ENCODE measurements around the gene CHD9. TPM values are rescaled to one million over a fixed set of nuclear protein-coding genes. Genes with fewer than 3 reads are reported as not detected.

Gene CHD9
- polyA plus RNA-seq, 1 donor from 2014 or later: 72.3 TPM

GRCh38 chr16:53356478-53357207 is 301.9 kb downstream of the CHD9 start:
- Mint-ChIP-seq H3K36me3 (no peaks in the 10 kb centered on the region), H3K4me1 (peaks cover 9 to 11% (median 11%) of the 10 kb centered on the region in 3 donors), H3K27me3 (peaks cover 18% of the 10 kb centered on the region), H3K27ac (no peak overlapping the region), H3K9me3 (peaks cover 0 to 4% (median 0%) of the 10 kb centered on the region in 3 donors), H3K4me3 (no peak overlapping the region)

DNA sequence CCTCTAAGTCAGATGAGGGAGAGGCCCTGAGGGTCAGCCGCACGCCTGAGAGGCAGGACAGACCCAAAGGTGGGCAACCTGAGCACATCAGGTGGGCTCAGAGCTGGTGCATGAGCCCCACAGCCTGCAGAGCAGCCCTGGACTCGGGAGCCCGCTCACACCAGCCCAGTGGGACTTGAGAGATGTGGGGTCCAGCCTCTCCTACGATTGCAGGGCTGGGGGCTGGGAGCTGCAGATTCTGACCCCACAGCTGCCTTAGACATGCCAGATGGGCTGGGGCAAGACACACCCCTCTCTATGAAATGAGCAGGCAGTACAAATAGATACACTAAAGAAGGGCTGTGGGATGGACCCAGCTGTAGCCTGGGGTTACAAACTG is 302.4 kb downstream of the CHD9 start:
- Mint-ChIP-seq H3K27me3 (peaks cover 18% of the 10 kb centered on the region), H3K4me3 (no peak overlapping the region), H3K9me3 (peaks cover 0 to 4% (median 0%) of the 10 kb centered on the region in 3 donors), H3K27ac (peak overlapping the region in 1 of 3 donors; percentile 46), H3K4me1 (peaks cover 9 to 11% (median 11%) of the 10 kb centered on the region in 3 donors), H3K36me3 (no peaks in the 10 kb centered on the region)

DNA sequence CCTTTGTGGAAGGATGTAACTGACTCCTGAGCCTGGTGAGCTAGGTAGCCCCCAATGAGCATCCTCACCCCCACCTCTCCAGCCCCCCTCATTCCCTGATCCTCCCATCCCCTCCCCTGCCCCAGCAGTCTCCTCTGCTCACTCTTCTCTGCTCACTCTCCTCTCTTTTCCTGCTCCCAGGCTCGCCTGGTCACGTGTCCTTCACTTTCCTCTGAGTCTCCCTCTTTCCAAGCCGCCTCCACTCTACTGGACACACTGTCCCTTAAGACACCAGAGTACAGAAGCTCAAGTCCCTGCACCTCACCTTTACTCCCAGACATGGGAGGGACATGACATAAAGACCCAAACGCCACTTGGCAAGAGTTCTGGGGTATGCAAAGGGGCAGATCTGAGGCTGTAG is 303.2 kb downstream of the CHD9 start:
- Mint-ChIP-seq H3K36me3 (no peaks in the 10 kb centered on the region), H3K4me1 (peaks cover 9 to 11% (median 11%) of the 10 kb centered on the region in 3 donors), H3K4me3 (peak overlapping the region in 1 of 4 donors; percentile 65), H3K27me3 (peaks cover 17% of the 10 kb centered on the region), H3K27ac (no peak overlapping the region), H3K9me3 (peaks cover 0 to 4% (median 0%) of the 10 kb centered on the region in 3 donors)

DNA sequence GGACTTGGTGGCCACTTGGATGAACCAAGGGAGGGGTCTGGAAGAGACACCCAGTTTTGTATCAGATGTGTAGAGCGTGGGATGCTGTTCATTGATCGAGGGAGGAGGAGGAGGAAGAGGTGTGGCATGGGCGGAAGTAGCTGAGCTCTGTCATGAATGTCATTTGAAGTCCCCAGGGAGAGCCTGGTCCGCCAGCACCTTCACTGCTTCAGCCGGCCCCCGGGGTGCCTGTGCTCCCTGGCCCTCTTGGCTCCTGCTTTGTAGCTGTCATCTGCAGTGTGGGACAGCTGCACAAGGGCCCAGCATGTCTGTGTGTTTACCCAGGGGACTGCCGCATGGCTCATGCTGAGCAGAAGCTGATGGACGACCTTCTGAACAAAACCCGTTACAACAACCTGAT is 304.1 kb downstream of the CHD9 start:
- Mint-ChIP-seq H3K4me3 (peak overlapping the region in 3 of 4 donors; percentile 58 to 78 (median 76)), H3K27me3 (peaks cover 16% of the 10 kb centered on the region), H3K4me1 (peaks cover 9 to 11% (median 11%) of the 10 kb centered on the region in 3 donors), H3K36me3 (no peaks in the 10 kb centered on the region), H3K9me3 (peaks cover 0 to 4% (median 0%) of the 10 kb centered on the region in 3 donors), H3K27ac (peak overlapping the region in 1 of 3 donors; percentile 62)

DNA sequence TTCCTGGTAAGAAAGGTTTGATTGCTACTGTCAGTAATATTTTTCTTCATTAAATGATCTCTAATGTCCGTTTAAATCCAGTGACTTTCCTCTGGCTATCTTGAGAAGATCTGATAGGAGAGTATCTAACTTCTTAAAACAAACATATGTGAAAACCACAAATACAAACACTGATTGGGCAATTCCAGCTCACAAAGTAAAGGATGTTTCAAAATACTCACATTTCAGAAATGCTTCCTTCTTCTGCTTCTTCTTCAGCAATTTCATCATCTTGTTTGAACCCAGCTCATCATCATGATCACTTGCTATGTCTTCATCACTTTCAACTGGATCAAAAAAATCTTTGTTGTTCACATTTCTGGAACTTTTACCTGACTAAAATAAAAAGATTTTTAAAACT is 315.1 kb downstream of the CHD9 start:
- peaks cover 0 to 3% (median 1%) of the 10 kb centered on the region in 3 donors for H3K4me1 Mint-ChIP-seq
- H3K36me3 Mint-ChIP-seq: no peaks in the 10 kb centered on the region
- H3K27me3 Mint-ChIP-seq: peaks cover 24% of the 10 kb centered on the region
- H3K4me3 Mint-ChIP-seq: no peak overlapping the region
- H3K9me3 Mint-ChIP-seq: peaks cover 0 to 2% (median 0%) of the 10 kb centered on the region in 3 donors
- H3K27ac Mint-ChIP-seq: no peak overlapping the region

DNA sequence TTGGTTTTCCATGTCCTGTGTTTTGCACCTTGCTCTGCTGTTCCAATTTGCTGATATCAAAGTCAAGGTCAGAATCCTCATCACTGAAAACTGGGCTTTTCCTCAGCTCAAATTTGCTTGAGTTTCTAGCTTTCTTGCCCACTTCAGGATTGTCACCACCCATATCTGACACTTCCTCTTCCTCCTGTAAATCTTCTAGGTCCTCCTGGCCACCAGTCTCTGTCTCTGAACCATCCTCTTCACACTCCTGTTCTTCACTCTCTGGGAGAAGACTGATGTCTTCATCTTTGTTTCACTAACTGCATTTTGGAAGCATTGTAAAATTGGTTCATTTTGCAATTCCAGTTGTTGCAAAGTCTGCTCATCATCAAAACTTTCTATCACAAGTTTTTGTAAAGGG is 316.0 kb downstream of the CHD9 start:
- peaks cover 0 to 3% (median 1%) of the 10 kb centered on the region in 3 donors for H3K4me1 Mint-ChIP-seq
- peaks cover 0 to 2% (median 0%) of the 10 kb centered on the region in 3 donors for H3K9me3 Mint-ChIP-seq
- no peak overlapping the region for H3K4me3 Mint-ChIP-seq
- no peaks in the 10 kb centered on the region for H3K36me3 Mint-ChIP-seq
- peaks cover 24% of the 10 kb centered on the region for H3K27me3 Mint-ChIP-seq
- no peak overlapping the region for H3K27ac Mint-ChIP-seq

GRCh38 chr16:53372992-53373871 is 318.4 kb downstream of the CHD9 start:
- Mint-ChIP-seq H3K36me3 (no peaks in the 10 kb centered on the region), H3K27me3 (peaks cover 26% of the 10 kb centered on the region), H3K4me3 (peak overlapping the region; percentile 34 to 94 (median 80)), H3K27ac (no peak overlapping the region), H3K9me3 (peaks cover 0 to 4% (median 0%) of the 10 kb centered on the region in 3 donors), H3K4me1 (peaks cover 0 to 3% (median 3%) of the 10 kb centered on the region in 3 donors)

- Mint-ChIP-seq H3K4me3 (peak overlapping the region in 1 of 4 donors; percentile 1), H3K4me1 (peaks cover 0 to 3% (median 3%) of the 10 kb centered on the region in 3 donors), H3K36me3 (no peaks in the 10 kb centered on the region), H3K27ac (no peak overlapping the region), H3K9me3 (peaks cover 0 to 4% (median 0%) of the 10 kb centered on the region in 3 donors), H3K27me3 (peaks cover 18% of the 10 kb centered on the region)
Observed at GRCh38 chr16:53374800-53375199, 320.0 kb downstream of the CHD9 start.

DNA sequence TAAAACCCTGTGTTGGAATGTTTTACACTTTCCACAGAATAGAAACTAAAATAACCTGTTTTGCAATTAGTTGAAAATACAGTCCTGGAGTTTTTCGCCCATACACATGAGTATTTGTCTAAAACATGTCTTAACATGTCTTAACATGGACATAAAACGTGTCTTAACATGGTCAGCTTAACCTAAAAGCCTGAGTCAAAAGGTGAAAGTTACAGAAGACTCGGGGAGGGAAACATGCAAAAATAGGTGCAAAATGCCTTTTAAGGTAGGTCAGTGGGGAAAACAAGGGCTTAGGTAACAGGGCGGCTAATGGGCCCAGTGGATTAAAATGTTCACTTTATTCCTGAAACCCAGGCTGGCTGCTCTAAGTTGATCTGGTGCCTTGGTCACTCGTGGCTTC is 323.3 kb downstream of the CHD9 start:
- H3K4me1 Mint-ChIP-seq: peaks cover 0 to 3% (median 3%) of the 10 kb centered on the region in 3 donors

More for the DNA sequence above, 323.3 kb downstream of the CHD9 start:
- Mint-ChIP-seq H3K27ac (no peak overlapping the region), H3K9me3 (peaks cover 0 to 4% (median 0%) of the 10 kb centered on the region in 3 donors), H3K4me3 (no peak overlapping the region), H3K27me3 (peaks cover 19% of the 10 kb centered on the region), H3K36me3 (no peaks in the 10 kb centered on the region)

Other genes with a start within 250 kb of the CHD9 start
- not detected for gene CHD9NB, start 2.1 kb upstream of the CHD9 start, polyA plus RNA-seq